Measurements from ENCODE around the gene TPCN1. TPM values are rescaled to one million over a fixed set of nuclear protein-coding genes. Genes with fewer than 3 reads are reported as not detected.
"Not testable (repeated sequence)": the region's sequence is repeated elsewhere in the genome, so short reads cannot be mapped to it uniquely, and the experiment has no call there.

The TPCN1 gene
- total RNA-seq, 2 donors from 2014 or later = 28.8 to 50.8 TPM

GRCh38 chr12:113194971-113195391, 26.3 kb upstream of the TPCN1 start:
- DNase-seq (ENCODE audit: low spot score) = no peak
- intact Hi-C loops (cut with DNase I) = loop anchor here (5.0 to 10.0 kb wide), 2 partner anchors 227 to 230 kb away; partner anchors contain the start of gene SDSL (in 2 of the 2)

GRCh38 chr12:113195598-113195997, 25.7 kb upstream of the TPCN1 start:
- intact Hi-C loops (cut with DNase I) = loop anchor here in 1 of 2 donors (10.0 kb wide), 1 partner anchor 229 kb away; the partner anchor contains the start of gene SDSL

GRCh38 chr12:113196582-113196981, 24.7 kb upstream of the TPCN1 start:
- DNase-seq (ENCODE audit: low spot score) = no peak

More at GRCh38 chr12:113195598-113195997, 25.7 kb upstream of the TPCN1 start:
- DNase-seq (ENCODE audit: low spot score) = no peak

GRCh38 chr12:113196990-113197389, 24.3 kb upstream of the TPCN1 start:
- intact Hi-C loops (cut with DNase I) = loop anchor here in 1 of 2 donors (10.0 kb wide), 1 partner anchor 228 kb away; the partner anchor contains the start of gene SDSL
- DNase-seq (ENCODE audit: low spot score) = peak; percentile 86

More at GRCh38 chr12:113196582-113196981, 24.7 kb upstream of the TPCN1 start:
- intact Hi-C loops (cut with DNase I) = loop anchor here in 1 of 2 donors (10.0 kb wide), 1 partner anchor 228 kb away; the partner anchor contains the start of gene SDSL

- intact Hi-C loops (cut with DNase I) = loop anchor here in 1 of 2 donors (10.0 kb wide), 1 partner anchor 227 kb away; the partner anchor contains the start of gene SDSL
Observed at GRCh38 chr12:113197518-113198077, 23.7 kb upstream of the TPCN1 start.

GRCh38 chr12:113198296-113198695, 23.0 kb upstream of the TPCN1 start:
- intact Hi-C loops (cut with DNase I) = loop anchor here in 1 of 2 donors (10.0 kb wide), 1 partner anchor 227 kb away; the partner anchor contains the start of gene SDSL

More at GRCh38 chr12:113197518-113198077, 23.7 kb upstream of the TPCN1 start:
- DNase-seq (ENCODE audit: low spot score) = no peak

GRCh38 chr12:113200021-113200797, 21.1 kb upstream of the TPCN1 start:
- intact Hi-C loops (cut with DNase I) = no loop called here
- DNase-seq (ENCODE audit: low spot score) = no peak

More at GRCh38 chr12:113198296-113198695, 23.0 kb upstream of the TPCN1 start:
- DNase-seq (ENCODE audit: low spot score) = no peak

GRCh38 chr12:113201187-113202177, 19.8 kb upstream of the TPCN1 start:
- intact Hi-C loops (cut with DNase I) = no loop called here
- DNase-seq (ENCODE audit: low spot score) = no peak

- no peak for DNase-seq (ENCODE audit: low spot score)
- intact Hi-C loops (cut with DNase I) = no loop called here
Observed at GRCh38 chr12:113202300-113203075, 18.8 kb upstream of the TPCN1 start.

GRCh38 chr12:113203852-113204760, 17.2 kb upstream of the TPCN1 start:
- intact Hi-C loops (cut with DNase I) = no loop called here
- DNase-seq (ENCODE audit: low spot score) = no peak

- intact Hi-C loops (cut with DNase I) = no loop called here
- no peak for DNase-seq (ENCODE audit: low spot score)
Observed at GRCh38 chr12:113204804-113205203, 16.5 kb upstream of the TPCN1 start.

- intact Hi-C loops (cut with DNase I) = not testable (repeated sequence)
Observed at GRCh38 chr12:113206802-113207201, 14.5 kb upstream of the TPCN1 start.

GRCh38 chr12:113207613-113208040, 13.6 kb upstream of the TPCN1 start:
- intact Hi-C loops (cut with DNase I) = no loop called here
- DNase-seq (ENCODE audit: low spot score) = no peak

More at GRCh38 chr12:113206802-113207201, 14.5 kb upstream of the TPCN1 start:
- not testable (repeated sequence) for DNase-seq (ENCODE audit: low spot score)

- intact Hi-C loops (cut with DNase I) = no loop called here
Observed at GRCh38 chr12:113208041-113208934, 13.0 kb upstream of the TPCN1 start.

GRCh38 chr12:113211160-113211559, 10.1 kb upstream of the TPCN1 start:
- DNase-seq (ENCODE audit: low spot score) = no peak
- intact Hi-C loops (cut with DNase I) = no loop called here

More at GRCh38 chr12:113208041-113208934, 13.0 kb upstream of the TPCN1 start:
- no peak for DNase-seq (ENCODE audit: low spot score)

GRCh38 chr12:113214895-113215400, 6.3 kb upstream of the TPCN1 start:
- peak; percentile 87 for DNase-seq (ENCODE audit: low spot score)
- intact Hi-C loops (cut with DNase I) = no loop called here
